GM19328 (cell line): ENCODE measurements around the gene DCTN1.
A peak's percentile ranks its signal among the peaks of the same experiment; 100 is the strongest.
"Not testable (repeated sequence)": the region's sequence is repeated elsewhere in the genome, so short reads cannot be mapped to it uniquely, and the experiment has no call there.

ENCODE experiments used
- ATAC-seq: cut with Tn5 transposase; IDR thresholded peaks from one replicate; pipeline ENCODE4 v1.9.1; 2021; ENCODE audit warnings: mild to moderate bottlenecking, moderate library complexity; ENCODE audit not compliant: unreplicated experiment

Gene DCTN1

GRCh38 chr2:74379851-74380789 lies at the start of gene DCTN1:
DCTN1 (minus strand) TSS chr2:74380311; CDS start chr2:74380037, 274 bp downstream.
- ATAC-seq: no peak

- ATAC-seq: no peak
Observed at GRCh38 chr2:74428675-74429074, 48.6 kb upstream of the DCTN1 start.

DNA sequence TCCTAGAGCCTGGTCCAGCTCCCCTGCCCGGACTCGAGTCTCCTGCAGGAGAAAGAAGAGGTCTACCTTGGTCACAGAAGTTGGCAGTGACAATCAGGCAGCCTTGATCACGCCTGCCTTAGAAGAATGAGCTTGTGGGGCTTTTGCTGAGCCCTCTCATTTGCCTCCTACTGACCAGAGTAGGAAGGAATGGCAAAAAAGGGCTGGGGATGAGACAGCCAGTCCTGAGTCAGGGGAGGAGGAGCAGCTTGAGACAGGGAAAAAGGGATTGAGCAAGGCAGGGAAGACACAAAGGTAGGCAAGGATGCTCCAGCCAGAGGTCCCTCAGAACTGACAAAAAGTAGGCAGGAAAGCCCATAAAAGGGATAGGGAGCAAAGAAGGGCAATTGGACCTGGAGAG lies 47.4 kb upstream of the DCTN1 start:
- ATAC-seq: no peak

DNA sequence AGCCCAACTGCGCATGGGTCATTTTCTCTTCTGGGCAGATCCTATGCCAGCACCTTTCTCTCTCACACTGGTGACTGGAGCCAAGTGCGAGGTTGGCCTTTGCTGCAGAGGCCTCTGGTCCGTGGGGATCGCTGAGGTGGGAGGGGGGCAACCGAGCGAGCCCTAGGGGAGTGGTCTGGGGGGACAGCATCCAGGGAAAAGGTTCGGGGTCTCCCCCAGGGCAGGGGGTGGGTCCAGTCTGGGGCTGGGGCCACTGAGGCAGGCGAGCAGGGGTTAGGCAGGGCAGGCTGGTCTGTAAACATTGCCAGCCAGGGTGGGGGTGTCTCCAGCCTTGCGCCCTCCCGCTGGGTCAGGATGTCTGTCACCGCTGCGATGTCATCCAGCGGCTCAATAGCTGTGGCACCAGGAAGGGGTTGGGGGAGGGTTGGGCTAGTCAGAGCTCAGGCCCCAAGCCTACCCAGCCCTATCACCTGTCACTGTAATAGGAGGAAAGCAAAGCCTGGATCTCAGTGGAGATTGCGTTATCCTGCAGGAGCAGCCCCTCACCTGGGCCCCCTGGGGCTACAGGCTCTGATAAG lies 46.2 kb upstream of the DCTN1 start:
- ATAC-seq: no peak

- ATAC-seq: no peak
Observed at GRCh38 chr2:74425523-74425922, 45.4 kb upstream of the DCTN1 start.

DNA sequence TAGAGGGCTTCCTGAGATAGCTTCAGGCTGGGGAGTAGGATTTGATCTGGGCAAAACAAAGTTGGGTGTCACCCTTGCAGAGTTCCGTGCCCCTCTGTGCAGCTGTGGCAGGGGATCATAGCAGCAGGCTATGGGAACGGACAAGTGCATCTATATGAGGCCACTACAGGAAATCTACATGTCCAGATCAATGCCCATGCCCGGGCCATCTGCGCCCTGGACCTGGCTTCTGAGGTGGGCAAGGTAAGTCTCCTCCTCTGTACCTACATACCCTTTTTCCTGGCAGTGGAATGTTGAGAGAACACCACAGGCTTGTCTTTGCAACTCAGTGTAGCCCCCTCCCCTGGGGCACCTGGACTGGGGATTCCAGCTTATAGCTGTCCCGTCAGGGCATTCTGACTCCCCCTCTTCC lies 44.9 kb upstream of the DCTN1 start:
- ATAC-seq: no peak

- ATAC-seq: no peak
Observed at GRCh38 chr2:74424139-74424992, 44.3 kb upstream of the DCTN1 start.

- no peak for ATAC-seq
Observed at GRCh38 chr2:74423231-74424095, 43.4 kb upstream of the DCTN1 start.

GRCh38 chr2:74421221-74421870 lies 41.2 kb upstream of the DCTN1 start, which contains the start of the genes C2orf81 and WDR54:
C2orf81 (minus strand) TSS chr2:74421619; CDS start chr2:74421560, 59 bp downstream.
WDR54 (plus strand) TSS chr2:74421730; CDS start chr2:74422154, 424 bp downstream.
- ATAC-seq: peak; percentile 92

DNA sequence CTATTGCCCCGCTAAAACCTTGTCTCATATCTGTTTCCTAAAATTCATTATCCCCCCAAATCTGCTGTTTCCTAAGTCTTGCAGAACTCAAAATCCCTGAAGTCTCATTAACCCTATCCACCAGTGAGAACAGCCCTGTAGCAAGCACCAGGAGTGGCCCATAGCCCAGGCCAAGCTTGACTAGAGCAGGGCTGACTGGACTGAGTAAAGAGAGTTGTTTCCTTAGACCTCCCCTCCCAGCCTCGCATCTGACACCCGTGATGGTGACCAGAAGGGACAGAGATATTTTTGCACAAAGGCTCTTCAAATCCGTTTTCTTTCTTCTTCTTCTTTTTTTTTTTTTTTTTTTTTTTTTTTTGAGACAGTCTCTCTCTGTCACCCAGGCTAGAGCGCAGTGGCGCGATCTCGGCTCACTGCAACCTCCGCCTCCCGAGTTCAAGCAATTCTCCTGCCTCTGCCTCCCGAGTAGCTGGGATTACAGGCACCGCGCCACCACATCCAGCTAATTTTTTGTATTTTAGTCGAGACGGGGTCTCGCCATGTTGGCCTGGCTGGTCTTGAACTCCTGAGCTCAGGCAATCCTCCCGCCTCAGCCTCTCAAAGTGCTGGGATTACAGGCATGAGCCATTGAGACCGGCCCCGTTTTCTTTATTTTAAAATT lies 40.5 kb upstream of the DCTN1 start:
- ATAC-seq: not testable (repeated sequence)

GRCh38 chr2:74420006-74420405 lies 39.9 kb upstream of the DCTN1 start:
- ATAC-seq: no peak

DNA sequence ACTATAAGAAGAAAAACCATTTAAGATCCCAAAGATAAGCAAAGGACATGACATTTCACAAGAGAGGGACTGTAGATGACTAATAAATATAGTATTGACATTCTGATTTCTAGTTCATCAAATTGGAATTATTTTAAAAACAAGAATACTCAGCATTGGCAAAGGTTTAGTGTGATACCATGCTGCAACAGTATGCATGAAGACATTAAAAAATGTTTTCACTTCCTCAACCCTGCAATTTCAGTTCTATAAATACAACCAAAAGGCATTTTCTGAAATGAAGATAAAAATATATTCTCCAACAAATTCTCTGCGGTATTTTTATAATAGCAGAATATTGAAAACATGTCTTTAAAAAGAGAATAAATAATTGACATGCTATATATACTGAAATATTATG lies 39.2 kb upstream of the DCTN1 start:
- no peak for ATAC-seq

GRCh38 chr2:74418312-74418711 lies 38.2 kb upstream of the DCTN1 start:
- no peak for ATAC-seq

- ATAC-seq: no peak
Observed at GRCh38 chr2:74417763-74418162, 37.7 kb upstream of the DCTN1 start.

- no peak for ATAC-seq
Observed at GRCh38 chr2:74417197-74417596, 37.1 kb upstream of the DCTN1 start.

DNA sequence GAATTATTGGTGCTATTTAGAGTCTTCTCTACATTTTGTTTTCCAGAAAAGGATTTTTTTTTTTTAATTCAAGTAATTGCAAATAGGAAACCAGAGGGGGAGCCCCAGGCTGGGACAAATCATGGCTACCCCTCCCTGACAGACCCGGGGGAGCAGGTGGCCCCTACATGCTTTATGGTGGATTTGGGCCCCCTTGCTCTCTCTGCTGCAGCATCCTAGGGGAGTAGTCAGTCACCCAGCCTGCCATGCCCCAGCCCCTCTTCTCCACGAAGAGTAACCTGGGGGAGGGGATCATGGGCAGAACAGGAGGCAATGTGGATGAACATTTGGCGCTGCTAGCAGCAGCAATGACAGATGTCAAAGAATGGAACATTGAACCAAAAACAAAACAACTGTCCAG lies 36.7 kb upstream of the DCTN1 start:
- no peak for ATAC-seq

DNA sequence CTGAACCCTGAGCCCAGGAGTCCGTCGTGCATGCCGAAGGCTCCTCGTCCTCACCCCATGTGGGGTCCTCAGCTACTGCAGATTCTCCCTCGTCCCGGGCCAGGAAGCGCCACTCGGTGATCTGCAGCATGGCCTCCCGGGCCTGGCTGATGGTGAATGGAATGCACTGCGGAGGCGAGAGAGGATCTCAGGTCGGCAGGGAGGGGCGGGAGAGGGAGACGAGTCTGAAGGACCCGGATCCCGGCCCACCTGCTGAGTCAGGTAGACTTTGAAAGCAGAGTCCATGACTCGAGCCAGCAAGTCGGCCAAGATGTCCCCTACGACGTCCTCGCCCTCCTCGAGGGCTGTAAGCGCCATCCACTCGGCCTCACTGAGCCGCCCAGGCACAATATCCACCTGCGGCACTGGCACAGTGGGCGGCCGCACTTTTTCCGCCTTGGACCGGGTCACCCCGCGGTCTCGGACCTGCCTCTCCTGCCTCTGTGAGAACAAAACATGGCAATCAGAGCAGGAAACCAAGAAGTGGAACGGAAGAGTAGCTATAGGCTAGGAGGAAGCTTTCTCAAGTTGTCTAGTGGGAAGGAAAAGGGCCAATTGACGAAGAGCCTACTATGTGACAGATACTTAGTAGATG lies 35.8 kb upstream of the DCTN1 start:
- no peak for ATAC-seq

DNA sequence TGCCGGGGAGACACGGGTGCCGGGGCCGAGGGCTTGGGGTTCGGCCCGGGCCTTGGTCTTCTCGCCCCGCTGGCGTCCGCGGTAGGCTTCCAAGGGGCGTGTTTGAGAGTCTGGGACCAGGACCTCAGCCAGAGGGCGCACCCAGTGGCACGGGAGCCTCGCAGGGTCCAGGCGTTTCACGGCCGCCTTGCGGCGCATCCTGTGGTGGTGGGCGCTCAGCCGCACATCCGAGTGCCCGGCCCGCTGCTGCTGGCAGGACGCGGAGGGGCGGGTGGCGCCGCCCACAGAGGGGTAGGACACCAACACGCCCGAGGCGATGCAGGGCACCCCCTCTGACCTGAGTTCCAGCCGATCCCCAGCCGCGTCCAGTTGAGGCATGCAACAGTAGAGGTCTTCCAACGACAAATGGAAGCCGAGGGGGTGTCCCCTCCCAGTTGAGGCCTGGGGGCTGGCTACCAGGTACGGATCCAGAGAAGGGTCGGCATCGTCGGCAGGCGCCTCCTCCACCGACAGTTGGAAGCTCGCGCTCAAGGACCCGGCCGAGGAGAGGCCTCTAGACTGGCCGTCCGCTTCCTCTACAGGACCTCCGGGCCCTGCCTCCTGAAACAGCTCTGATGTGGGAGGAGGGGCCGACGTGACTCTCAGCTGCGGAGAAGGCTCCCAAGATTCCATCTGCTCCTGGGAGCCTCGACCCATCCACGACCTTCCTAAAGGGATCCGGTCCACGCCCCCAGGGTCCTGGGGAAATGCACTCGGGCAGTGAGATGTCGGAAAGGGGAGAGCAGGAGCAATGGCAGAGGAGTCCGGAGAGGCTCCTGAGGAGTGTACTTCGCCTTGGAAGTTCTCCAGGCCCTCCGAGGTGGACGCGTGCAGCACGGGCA lies 35.0 kb upstream of the DCTN1 start:
- no peak for ATAC-seq
